Stimulated activated CD8-positive, alpha-beta memory T cell treated with anti-CD3 and anti-CD28 coated beads, Interleukin-12 subunit alpha, Interleukin-12 subunit beta, amount 100 ng/mL, for 24 hours (primary cell): ENCODE measurements around the gene ZNF512B.
"Not testable (repeated sequence)": the region's sequence is repeated elsewhere in the genome, so short reads cannot be mapped to it uniquely, and the experiment has no call there.

Source experiments
- DNase-seq: peaks from one replicate; pipeline ENCODE4 v3.0.0-alpha.2; 2020; ENCODE audit errors: extremely low read depth

Gene ZNF512B

GRCh38 chr20:63932606-63933160 is 37.0 kb downstream of the ZNF512B start:
- no peak for DNase-seq

DNA sequence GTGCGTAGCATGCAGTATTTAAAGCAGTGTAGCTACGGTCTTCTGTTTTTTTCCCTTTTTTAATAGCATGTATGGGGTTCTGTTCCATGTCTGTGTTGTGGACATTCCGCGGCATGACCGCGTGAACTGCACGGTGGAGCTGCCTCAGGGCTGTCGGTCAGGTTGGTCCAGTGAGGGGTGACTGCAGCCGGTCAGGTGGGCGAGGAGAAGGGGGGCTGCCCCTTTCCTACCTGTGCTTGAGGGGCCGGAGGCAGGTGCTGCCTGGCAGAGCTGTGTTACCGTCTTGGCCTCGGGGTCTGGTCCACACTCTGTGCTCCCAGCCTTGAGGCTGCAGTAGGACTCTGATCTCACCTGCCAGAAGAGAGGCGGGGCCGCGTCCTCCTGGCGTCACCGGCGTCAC is 38.0 kb downstream of the ZNF512B start:
- DNase-seq = no peak

DNA sequence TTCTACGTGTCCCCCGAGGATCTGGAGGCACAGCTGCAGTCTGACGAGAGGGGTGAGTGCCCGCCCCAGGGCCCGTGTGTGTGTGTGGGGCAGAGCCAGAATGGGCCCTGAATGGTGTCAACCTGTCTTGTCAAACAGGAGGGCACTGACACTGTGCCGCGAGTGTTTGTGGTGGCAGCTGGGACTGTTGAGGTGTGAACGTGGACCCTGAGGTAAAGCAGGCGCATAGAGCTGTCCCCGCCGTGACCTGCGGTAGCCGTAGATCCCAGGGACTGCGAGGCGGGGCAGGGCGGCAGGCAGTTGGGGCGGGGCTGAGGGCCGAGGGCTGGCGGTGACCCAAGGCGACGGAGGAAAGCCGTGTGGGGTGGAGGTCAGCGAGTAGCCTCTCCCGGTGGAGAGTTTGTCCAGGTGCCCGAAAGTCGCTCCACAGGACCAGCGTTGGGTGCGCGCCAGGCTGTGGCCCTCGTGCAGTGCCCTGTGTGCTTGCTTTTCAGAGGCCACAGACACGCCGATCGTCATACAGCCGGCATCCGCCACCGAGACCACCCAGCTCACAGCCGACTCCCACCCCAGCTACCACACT is 38.7 kb downstream of the ZNF512B start:
- DNase-seq = no peak

GRCh38 chr20:63929473-63929883 is 40.3 kb downstream of the ZNF512B start:
- not testable (repeated sequence) for DNase-seq

DNA sequence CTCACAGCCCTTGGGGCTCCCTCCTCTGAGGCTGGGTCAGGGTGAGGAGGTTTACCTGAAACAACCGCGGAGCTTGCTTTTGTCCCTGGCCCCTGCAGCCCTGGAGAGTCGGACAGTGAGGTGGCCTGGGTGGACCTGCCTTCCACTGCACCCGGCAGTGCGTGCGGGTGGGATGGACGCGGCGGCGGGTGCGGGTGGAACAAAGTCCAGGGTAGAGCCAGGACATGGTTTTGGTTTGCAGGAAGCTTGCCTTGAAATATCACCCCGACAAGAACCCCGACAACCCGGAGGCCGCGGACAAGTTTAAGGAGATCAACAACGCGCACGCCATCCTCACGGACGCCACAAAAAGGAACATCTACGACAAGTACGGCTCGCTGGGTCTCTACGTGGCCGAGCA is 40.7 kb downstream of the ZNF512B start:
- no peak for DNase-seq

- no peak for DNase-seq
Observed at GRCh38 chr20:63926298-63926697, 43.4 kb downstream of the ZNF512B start.

DNA sequence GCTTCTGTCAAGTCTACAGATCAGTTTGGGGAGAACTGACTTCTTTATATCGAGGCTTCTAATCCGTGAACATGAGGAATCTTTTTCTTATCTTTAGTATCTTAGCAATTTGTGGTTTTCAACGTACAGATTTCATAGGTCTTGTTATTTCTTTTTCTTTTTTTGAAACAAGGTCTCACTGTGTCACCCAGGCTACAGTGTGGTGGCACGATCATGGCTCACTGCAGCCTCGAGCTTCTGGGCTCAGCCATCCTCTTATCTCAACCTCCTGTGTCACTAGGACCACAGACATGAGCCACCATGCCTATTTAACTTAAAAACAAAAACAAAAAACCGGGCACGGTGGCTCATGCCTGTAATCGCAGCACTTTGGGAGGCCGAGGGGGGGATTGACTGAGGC is 45.5 kb downstream of the ZNF512B start:
- no peak for DNase-seq

DNA sequence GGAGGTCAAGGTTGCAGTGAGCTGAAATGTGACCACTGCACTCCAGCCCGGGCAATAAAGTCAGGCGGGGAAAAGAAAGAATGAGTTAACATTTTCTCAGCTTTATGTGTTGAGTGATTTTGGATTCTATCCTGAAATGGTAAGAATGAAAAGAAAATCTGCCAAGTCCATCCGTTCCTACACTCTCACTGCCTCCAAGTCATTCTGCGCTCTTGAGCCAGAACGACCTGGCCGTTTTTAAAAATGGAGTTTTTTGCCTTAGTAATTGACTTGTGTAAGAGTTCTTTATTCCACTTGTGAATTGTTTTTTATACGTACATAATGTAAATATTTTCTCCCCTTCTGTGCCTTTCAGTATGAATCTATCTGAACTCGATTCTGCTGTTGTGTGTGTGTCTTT is 46.1 kb downstream of the ZNF512B start:
- no peak for DNase-seq

- no peak for DNase-seq
Observed at GRCh38 chr20:63920226-63920625, 49.5 kb downstream of the ZNF512B start.

GRCh38 chr20:63919130-63919529 is 50.6 kb downstream of the ZNF512B start:
- DNase-seq = no peak

- DNase-seq = no peak
Observed at GRCh38 chr20:63917811-63918210, 51.9 kb downstream of the ZNF512B start.

GRCh38 chr20:63916371-63916939 is 53.3 kb downstream of the ZNF512B start:
- DNase-seq = not testable (repeated sequence)

DNA sequence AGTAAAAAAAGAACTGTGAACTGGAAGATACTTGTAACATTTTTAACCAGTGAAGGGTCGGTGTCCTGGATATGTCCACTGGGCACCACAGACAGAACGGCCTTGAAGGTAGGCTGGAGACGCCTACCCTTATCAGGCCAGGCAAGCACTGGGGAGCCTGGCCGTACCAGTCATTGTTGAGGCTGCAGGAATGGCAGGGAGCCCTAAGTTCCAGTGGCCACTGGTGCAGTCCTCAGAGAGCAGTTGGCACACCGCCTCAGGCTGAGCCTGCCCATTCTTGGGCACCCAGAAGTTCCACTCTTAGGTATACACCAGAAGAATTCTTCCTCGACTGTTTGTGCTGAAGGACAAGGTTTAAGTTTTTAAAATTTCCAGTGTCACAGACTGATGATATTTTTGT is 54.3 kb downstream of the ZNF512B start:
- no peak for DNase-seq

DNA sequence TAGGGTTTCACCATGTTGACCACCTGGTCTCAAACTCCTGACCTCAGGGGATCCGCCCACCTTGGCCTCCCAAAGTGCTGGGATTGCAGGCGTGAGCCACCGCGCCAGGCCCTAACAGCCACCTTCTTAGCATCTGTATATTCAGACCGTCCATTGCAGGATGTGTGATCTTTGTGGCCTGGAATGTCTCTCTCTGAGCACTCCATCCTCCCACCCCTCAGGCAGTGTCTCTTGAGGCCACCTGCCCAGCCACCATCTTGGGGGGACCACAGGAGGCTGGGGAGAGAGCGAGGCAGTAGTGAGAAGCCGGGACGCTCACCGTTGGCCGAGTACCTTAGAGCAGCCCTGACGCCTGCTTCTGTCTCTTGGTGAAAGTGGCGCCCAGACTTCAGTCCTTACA is 56.0 kb downstream of the ZNF512B start:
- DNase-seq = no peak

DNA sequence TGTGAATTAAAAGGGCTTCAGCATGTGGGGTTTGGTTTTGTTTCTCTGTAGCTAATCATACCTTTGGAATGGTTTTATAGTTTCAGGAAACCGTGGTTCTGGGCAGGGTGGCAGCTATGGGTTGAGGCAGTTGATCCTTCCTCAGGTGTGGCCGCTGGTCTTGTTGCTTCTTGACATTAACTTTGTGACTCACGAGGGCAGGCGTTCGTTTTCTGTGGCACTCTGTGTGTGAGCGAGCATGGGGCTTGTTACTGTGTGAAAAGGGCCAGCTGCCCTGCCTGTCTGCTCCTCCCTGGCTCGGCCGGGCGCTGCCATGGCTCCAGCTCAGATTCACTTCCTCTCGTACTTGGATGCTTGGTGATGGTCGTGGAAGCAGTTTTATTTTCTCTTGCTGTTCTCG is 58.6 kb downstream of the ZNF512B start:
- no peak for DNase-seq

GRCh38 chr20:63908008-63908682 is 61.6 kb downstream of the ZNF512B start:
- no peak for DNase-seq
